Panc1 (cell line): ENCODE measurements around the gene HRH3. TPM values are rescaled to one million over a fixed set of nuclear protein-coding genes. Genes with fewer than 3 reads are reported as not detected.

ENCODE experiments used
- ATAC-seq: fragments of 200-7000 bp; cut with Tn5 transposase; 2 replicates; pipeline ENCODE4 v1.9.1; 2020; ENCODE audit warnings: mild to moderate bottlenecking, moderate library complexity
- BruUV-seq: library from RNA; stranded (reverse); fragments of 400-500 nt; replicated peaks from 2 replicates; lab custom pipeline; 2021; lab: Mats Ljungman, UMichigan
- CTCF ChIA-PET: fragments of 300-600 bp; sonication (Branson Sonifier 250); formaldehyde crosslinking; loops from one replicate; lab custom pipeline; 2022; ENCODE audit warnings: antibody characterized with exemption; lab: Charles Lee
- POLR2A ChIA-PET: fragments of 300-600 bp; sonication (Branson Sonifier 250); formaldehyde crosslinking; loops from one replicate; lab custom pipeline; 2022; ENCODE audit warnings: antibody characterized with exemption; lab: Charles Lee
- DNase-seq: peaks from one replicate; pipeline ENCODE4 v3.0.0-alpha.2; 2010; ENCODE audit warnings: low read depth, low spot score
- H3K27ac ChIP-seq: 2 replicates; pipeline ENCODE4 v1.5.1; 2011; ENCODE audit warnings: mild to moderate bottlenecking, low read length, inconsistent platforms
- H3K27me3 ChIP-seq: fragments of 200-500 bp; sonication (Bioruptor generic); 2 replicates; pipeline ENCODE4 v1.6.0; 2014; ENCODE audit warnings: low read length, inconsistent platforms; ENCODE audit not compliant: control insufficient read depth, insufficient read depth
- H3K36me3 ChIP-seq: fragments of 200-500 bp; sonication (Bioruptor generic); 2 replicates; pipeline ENCODE4 v1.5.1; 2014; ENCODE audit warnings: inconsistent platforms, mild to moderate bottlenecking, low read length, moderate library complexity; ENCODE audit not compliant: control insufficient read depth, insufficient read depth
- H3K4me1 ChIP-seq: 2 replicates; pipeline ENCODE4 v1.5.1; 2011; ENCODE audit warnings: inconsistent platforms, mild to moderate bottlenecking, low read length, moderate library complexity; ENCODE audit not compliant: control insufficient read depth, insufficient read depth
- H3K4me3 ChIP-seq, 2 experiments: 2 replicates each; pipeline ENCODE4 v1.5.1; 2011 to 2012; ENCODE audit warnings: low read depth in 2 of 2, low read length in 2 of 2, mild to moderate bottlenecking in 2 of 2, inconsistent platforms in 1 of 2, moderate library complexity in 1 of 2
- H3K9me3 ChIP-seq: fragments of 200-500 bp; sonication (Bioruptor generic); 2 replicates; pipeline ENCODE4 v1.5.1; 2014; ENCODE audit warnings: low read depth, mild to moderate bottlenecking, inconsistent platforms, low read length, moderate library complexity; ENCODE audit not compliant: control insufficient read depth, insufficient read depth
- POLR2AphosphoS5 ChIP-seq: IDR thresholded peaks from 2 replicates; pipeline ENCODE4 v1.6.1; 2012; ENCODE audit warnings: mild to moderate bottlenecking, low read depth, low read length, moderate library complexity
- SIN3A ChIP-seq: IDR thresholded peaks from 2 replicates; pipeline ENCODE4 v1.6.1; 2012; ENCODE audit warnings: low read depth, mild to moderate bottlenecking, low read length, moderate library complexity, borderline replicate concordance; ENCODE audit not compliant: insufficient read depth
- TCF7L2 ChIP-seq: IDR thresholded peaks from 2 replicates; pipeline ENCODE4 v1.6.1; 2011; ENCODE audit warnings: mild to moderate bottlenecking, low read depth, low read length, inconsistent platforms
- in situ Hi-C: cut with HindIII; loops from 2 replicates; pipeline ENCODE4 v1.10.0; 2016; ENCODE audit warnings: low sequenced_read_pairs, low pct_unique_long_range_greater_than_20kb
- intact Hi-C: fragments of 100-400 bp; cut with micrococcal nuclease; formaldehyde crosslinking; loops from one replicate; pipeline ENCODE4 v1.10.0; 2022; ENCODE audit not compliant: unreplicated experiment
- total RNA-seq: library from RNA; stranded (reverse); gene quantifications from one replicate; pipeline ENCODE4 v1.2.1, GENCODE V29; 2021; ENCODE audit not compliant: unreplicated experiment
- TF ChIP-seq, protein P1 (sequence below), 2 experiments: IDR thresholded peaks; 2 replicates each; pipeline ENCODE4 v1.6.1; 2011 to 2012; ENCODE audit warnings: low read depth in 2 of 2, control low read depth in 1 of 2, low read length in 1 of 2, mild to moderate bottlenecking in 1 of 2, moderate library complexity in 1 of 2; ENCODE audit not compliant: insufficient read depth in 1 of 2
- TF ChIP-seq, protein P2 (sequence below): fragments of 450-650 bp; IDR thresholded peaks from 2 replicates; pipeline ENCODE4 v1.5.1; 2017; ENCODE audit warnings: mild to moderate bottlenecking

Gene HRH3
- total RNA-seq, 1 experiment from 2014 or later: 0.10 TPM

- Histone ChIP-seq H3K4me1 (peaks cover 8% of the 10 kb centered on the region; the same call in 1 of the 2 replicates), H3K27ac (no peak overlapping the region), H3K9me3 (no peaks in the 10 kb centered on the region), H3K36me3 (peaks cover 7% of the 10 kb centered on the region; the same call in 1 of the 2 replicates), H3K4me3 (no peak overlapping the region), H3K27me3 (no peaks in the 10 kb centered on the region)
- no peak for ATAC-seq
- ChIA-PET CTCF (no interaction called here), POLR2A (interaction anchor here (0.6 kb wide), 1 partner anchor 12 kb away, joined by 3 read pairs; no protein-coding TSS in a partner anchor)
- DNase-seq: no peak
- TF ChIP-seq, protein P1, sequence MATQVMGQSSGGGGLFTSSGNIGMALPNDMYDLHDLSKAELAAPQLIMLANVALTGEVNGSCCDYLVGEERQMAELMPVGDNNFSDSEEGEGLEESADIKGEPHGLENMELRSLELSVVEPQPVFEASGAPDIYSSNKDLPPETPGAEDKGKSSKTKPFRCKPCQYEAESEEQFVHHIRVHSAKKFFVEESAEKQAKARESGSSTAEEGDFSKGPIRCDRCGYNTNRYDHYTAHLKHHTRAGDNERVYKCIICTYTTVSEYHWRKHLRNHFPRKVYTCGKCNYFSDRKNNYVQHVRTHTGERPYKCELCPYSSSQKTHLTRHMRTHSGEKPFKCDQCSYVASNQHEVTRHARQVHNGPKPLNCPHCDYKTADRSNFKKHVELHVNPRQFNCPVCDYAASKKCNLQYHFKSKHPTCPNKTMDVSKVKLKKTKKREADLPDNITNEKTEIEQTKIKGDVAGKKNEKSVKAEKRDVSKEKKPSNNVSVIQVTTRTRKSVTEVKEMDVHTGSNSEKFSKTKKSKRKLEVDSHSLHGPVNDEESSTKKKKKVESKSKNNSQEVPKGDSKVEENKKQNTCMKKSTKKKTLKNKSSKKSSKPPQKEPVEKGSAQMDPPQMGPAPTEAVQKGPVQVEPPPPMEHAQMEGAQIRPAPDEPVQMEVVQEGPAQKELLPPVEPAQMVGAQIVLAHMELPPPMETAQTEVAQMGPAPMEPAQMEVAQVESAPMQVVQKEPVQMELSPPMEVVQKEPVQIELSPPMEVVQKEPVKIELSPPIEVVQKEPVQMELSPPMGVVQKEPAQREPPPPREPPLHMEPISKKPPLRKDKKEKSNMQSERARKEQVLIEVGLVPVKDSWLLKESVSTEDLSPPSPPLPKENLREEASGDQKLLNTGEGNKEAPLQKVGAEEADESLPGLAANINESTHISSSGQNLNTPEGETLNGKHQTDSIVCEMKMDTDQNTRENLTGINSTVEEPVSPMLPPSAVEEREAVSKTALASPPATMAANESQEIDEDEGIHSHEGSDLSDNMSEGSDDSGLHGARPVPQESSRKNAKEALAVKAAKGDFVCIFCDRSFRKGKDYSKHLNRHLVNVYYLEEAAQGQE (IDR thresholded peaks at IDR 0.05; ENCODE audit: insufficient read depth in 1 of 2, low read depth in 2 of 2, low read length in 1 of 2): no peak
- TF ChIP-seq SIN3A: no peak
- TF ChIP-seq, protein P2, sequence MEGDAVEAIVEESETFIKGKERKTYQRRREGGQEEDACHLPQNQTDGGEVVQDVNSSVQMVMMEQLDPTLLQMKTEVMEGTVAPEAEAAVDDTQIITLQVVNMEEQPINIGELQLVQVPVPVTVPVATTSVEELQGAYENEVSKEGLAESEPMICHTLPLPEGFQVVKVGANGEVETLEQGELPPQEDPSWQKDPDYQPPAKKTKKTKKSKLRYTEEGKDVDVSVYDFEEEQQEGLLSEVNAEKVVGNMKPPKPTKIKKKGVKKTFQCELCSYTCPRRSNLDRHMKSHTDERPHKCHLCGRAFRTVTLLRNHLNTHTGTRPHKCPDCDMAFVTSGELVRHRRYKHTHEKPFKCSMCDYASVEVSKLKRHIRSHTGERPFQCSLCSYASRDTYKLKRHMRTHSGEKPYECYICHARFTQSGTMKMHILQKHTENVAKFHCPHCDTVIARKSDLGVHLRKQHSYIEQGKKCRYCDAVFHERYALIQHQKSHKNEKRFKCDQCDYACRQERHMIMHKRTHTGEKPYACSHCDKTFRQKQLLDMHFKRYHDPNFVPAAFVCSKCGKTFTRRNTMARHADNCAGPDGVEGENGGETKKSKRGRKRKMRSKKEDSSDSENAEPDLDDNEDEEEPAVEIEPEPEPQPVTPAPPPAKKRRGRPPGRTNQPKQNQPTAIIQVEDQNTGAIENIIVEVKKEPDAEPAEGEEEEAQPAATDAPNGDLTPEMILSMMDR: no peak
- no peak for TF ChIP-seq POLR2AphosphoS5
- no peak for TF ChIP-seq TCF7L2
- in situ Hi-C loops: no loop called here
- BruUV-seq: no TSS peak
- intact Hi-C loops: no loop called here
Observed at GRCh38 chr20:62186887-62187866, 32.9 kb downstream of the HRH3 start.

- Histone ChIP-seq H3K36me3 (peaks cover 8% of the 10 kb centered on the region; the same call in 1 of the 2 replicates), H3K4me1 (peaks cover 15% of the 10 kb centered on the region; the same call in 1 of the 2 replicates), H3K27ac (no peak overlapping the region), H3K9me3 (no peaks in the 10 kb centered on the region), H3K27me3 (no peaks in the 10 kb centered on the region), H3K4me3 (no peak overlapping the region)
- no TSS peak for BruUV-seq
- DNase-seq (no peak), ATAC-seq (no peak)
- in situ Hi-C loops: no loop called here
- CTCF ChIA-PET: no interaction called here
- intact Hi-C loops: no loop called here
- TF ChIP-seq POLR2AphosphoS5 (no peak), TCF7L2 (no peak), SIN3A (no peak)
- TF ChIP-seq, protein P1 (IDR thresholded peaks at IDR 0.05; ENCODE audit: insufficient read depth in 1 of 2, low read depth in 2 of 2, low read length in 1 of 2): no peak
- TF ChIP-seq, protein P2: no peak
- POLR2A ChIA-PET: no interaction called here
Observed at GRCh38 chr20:62186096-62186426, 34.0 kb downstream of the HRH3 start.
